HepG2 (cell line): Measurements from ENCODE around the gene CACNA1G. TPM values are rescaled to one million over a fixed set of nuclear protein-coding genes. Genes with fewer than 3 reads are reported as not detected.

ENCODE experiments used
- MAFG ChIP-seq: sonication (generic); formaldehyde crosslinking; IDR thresholded peaks from 2 replicates; pipeline ENCODE4 v1.5.1; 2020; ENCODE audit warnings: mild to moderate bottlenecking, missing genetic modification reagents
- MEIS1 ChIP-seq: sonication (generic); formaldehyde crosslinking; IDR thresholded peaks from 2 replicates; pipeline ENCODE4 v1.9.0; 2021; ENCODE audit warnings: mild to moderate bottlenecking, missing genetic modification reagents, moderate library complexity, borderline replicate concordance
- POLR2A ChIP-seq, 2 experiments: IDR thresholded peaks; 2 replicates each; pipeline ENCODE4 v1.6.1; 2011; ENCODE audit warnings: low read depth in 2 of 2, low read length in 2 of 2, mild to moderate bottlenecking in 1 of 2, moderate library complexity in 1 of 2; ENCODE audit not compliant: insufficient read depth in 1 of 2
- SNAI1 ChIP-seq: sonication (generic); formaldehyde crosslinking; IDR thresholded peaks from 2 replicates; pipeline ENCODE4 v1.5.0; 2020; ENCODE audit warnings: mild to moderate bottlenecking, missing genetic modification reagents, borderline replicate concordance
- ZBTB7B ChIP-seq: sonication (generic); formaldehyde crosslinking; IDR thresholded peaks from 2 replicates; pipeline ENCODE4 v1.4.0; 2020; ENCODE audit warnings: missing genetic modification reagents
- ZNF10 ChIP-seq: sonication (generic); formaldehyde crosslinking; IDR thresholded peaks from 2 replicates; pipeline ENCODE4 v1.4.0; 2020; ENCODE audit warnings: mild to moderate bottlenecking, low read depth, missing genetic modification reagents, borderline replicate concordance
- ZNF274 ChIP-seq: sonication (generic); formaldehyde crosslinking; IDR thresholded peaks from 2 replicates; pipeline ENCODE4 v1.5.1; 2020; ENCODE audit warnings: mild to moderate bottlenecking, missing genetic modification reagents
- ZNF317 ChIP-seq: sonication (generic); formaldehyde crosslinking; IDR thresholded peaks from 2 replicates; pipeline ENCODE4 v1.5.0; 2020; ENCODE audit warnings: mild to moderate bottlenecking, missing genetic modification reagents
- ZNF382 ChIP-seq: sonication (generic); formaldehyde crosslinking; IDR thresholded peaks from 2 replicates; pipeline ENCODE4 v1.5.0; 2020; ENCODE audit warnings: missing genetic modification reagents, mild to moderate bottlenecking, borderline replicate concordance
- ZNF468 ChIP-seq: sonication (generic); formaldehyde crosslinking; IDR thresholded peaks from 2 replicates; pipeline ENCODE4 v1.8.0; 2022; ENCODE audit warnings: mild to moderate bottlenecking, moderate library complexity, missing genetic modification reagents
- ZNF713 ChIP-seq: sonication (generic); formaldehyde crosslinking; IDR thresholded peaks from 2 replicates; pipeline ENCODE4 v1.4.0; 2020; ENCODE audit warnings: mild to moderate bottlenecking, missing genetic modification reagents
- ZNF788 ChIP-seq: sonication (generic); formaldehyde crosslinking; IDR thresholded peaks from 2 replicates; pipeline ENCODE4 v1.5.0; 2020; ENCODE audit warnings: mild to moderate bottlenecking, missing genetic modification reagents, borderline replicate concordance
- ZNF83 ChIP-seq: sonication (generic); formaldehyde crosslinking; IDR thresholded peaks from 2 replicates; pipeline ENCODE4 v1.4.0; 2020; ENCODE audit warnings: missing genetic modification reagents, mild to moderate bottlenecking, borderline replicate concordance
- polyA plus RNA-seq, 8 experiments: library from polyadenylated mRNA; depleted of rRNA in 3 of 8; stranded (reverse) in 7 of 8; unstranded in 1 of 8; fragments of >200 nt; fragmentation: Illumina TruSeq in 4 of 8; extraction: Trizol in 4 of 8; gene quantifications; 2 replicates each; pipeline versions ENCODE4 v1.2.1 to v1.2.3, GENCODE V29; 2011 to 2016; ENCODE audit warnings: low read depth in 4 of 8, missing spikeins in 1 of 8, mixed read lengths in 1 of 8; ENCODE audit not compliant: insufficient read depth in 1 of 8
- total RNA-seq, 5 experiments: library from RNA; depleted of rRNA; stranded (reverse); fragments of >200 nt; fragmentation: Illumina TruSeq; extraction: Trizol; gene quantifications; 2 replicates each; pipeline ENCODE4 v1.2.3, GENCODE V29; 2016; ENCODE audit warnings: low read depth in 1 of 5
- TF ChIP-seq, protein P1 (sequence below): fragments of 450-650 bp; IDR thresholded peaks from 2 replicates; pipeline ENCODE4 v1.6.1; 2017; ENCODE audit warnings: mild to moderate bottlenecking
- TF ChIP-seq, protein P2 (sequence below): sonication (generic); formaldehyde crosslinking; IDR thresholded peaks from 2 replicates; pipeline ENCODE4 v1.5.0; 2020; ENCODE audit warnings: mild to moderate bottlenecking, missing genetic modification reagents, borderline replicate concordance
- TF ChIP-seq, protein P3 (sequence below): fragments of 450-650 bp; IDR thresholded peaks from 2 replicates; pipeline ENCODE4 v1.6.1; 2017
- TF ChIP-seq, protein P4 (sequence below): sonication (generic); formaldehyde crosslinking; IDR thresholded peaks from 2 replicates; pipeline ENCODE4 v1.9.0; 2022; ENCODE audit warnings: low read depth, missing genetic modification reagents
- TF ChIP-seq, protein P5 (sequence below): sonication (generic); formaldehyde crosslinking; IDR thresholded peaks from 2 replicates; pipeline ENCODE4 v1.8.1; 2023; ENCODE audit warnings: mild to moderate bottlenecking, missing genetic modification reagents, borderline replicate concordance

The CACNA1G gene
- total and polyA plus RNA-seq, 2 of the 13 experiments (the other 11 are each of a cell fraction or from before 2014, with no cell fraction given), result 0.02 TPM; not detected in 1

DNA sequence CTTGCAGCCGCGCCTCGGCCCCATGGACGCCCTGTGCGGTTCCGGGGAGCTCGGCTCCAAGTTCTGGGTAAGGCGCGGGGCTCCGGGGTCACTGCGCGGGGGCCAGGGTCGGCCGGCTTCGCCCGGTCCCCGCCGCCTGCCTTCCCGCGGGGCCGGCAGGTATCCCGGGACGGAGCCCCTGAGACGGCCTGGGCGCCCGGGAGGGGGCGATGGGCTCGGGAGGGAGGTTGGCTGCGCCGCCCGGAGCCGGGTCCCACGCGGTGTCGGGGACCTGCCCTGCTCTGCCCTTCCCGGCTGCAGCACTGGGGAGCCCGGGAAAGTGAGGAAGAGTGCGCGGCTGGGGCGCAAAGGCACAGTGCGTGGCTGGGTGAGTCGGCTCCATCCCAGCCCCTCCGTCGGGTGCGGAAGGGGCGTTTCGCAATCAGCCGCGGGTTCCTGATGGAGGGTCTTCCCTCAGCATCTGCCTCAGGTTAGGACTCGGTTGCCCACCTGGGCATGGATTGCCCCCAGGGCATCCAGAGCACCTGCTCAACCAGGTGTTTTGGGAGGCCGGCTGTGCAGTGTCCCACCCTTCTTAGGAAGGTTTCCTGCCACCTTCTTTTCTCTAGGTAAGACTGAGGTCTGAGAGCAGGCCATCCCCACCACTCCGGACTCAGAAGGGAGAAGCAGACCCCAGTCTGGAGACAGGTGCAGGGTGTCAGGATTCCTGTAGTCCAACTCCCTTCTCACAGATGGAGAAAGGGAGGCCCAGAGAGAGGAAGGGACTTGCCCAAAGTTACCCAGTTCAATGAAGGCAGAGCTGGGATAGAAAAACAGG is 74.6 kb downstream of the CACNA1G start (continued):
- TF ChIP-seq, protein P1, sequence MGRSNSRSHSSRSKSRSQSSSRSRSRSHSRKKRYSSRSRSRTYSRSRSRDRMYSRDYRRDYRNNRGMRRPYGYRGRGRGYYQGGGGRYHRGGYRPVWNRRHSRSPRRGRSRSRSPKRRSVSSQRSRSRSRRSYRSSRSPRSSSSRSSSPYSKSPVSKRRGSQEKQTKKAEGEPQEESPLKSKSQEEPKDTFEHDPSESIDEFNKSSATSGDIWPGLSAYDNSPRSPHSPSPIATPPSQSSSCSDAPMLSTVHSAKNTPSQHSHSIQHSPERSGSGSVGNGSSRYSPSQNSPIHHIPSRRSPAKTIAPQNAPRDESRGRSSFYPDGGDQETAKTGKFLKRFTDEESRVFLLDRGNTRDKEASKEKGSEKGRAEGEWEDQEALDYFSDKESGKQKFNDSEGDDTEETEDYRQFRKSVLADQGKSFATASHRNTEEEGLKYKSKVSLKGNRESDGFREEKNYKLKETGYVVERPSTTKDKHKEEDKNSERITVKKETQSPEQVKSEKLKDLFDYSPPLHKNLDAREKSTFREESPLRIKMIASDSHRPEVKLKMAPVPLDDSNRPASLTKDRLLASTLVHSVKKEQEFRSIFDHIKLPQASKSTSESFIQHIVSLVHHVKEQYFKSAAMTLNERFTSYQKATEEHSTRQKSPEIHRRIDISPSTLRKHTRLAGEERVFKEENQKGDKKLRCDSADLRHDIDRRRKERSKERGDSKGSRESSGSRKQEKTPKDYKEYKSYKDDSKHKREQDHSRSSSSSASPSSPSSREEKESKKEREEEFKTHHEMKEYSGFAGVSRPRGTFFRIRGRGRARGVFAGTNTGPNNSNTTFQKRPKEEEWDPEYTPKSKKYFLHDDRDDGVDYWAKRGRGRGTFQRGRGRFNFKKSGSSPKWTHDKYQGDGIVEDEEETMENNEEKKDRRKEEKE, result no peak
- 0 out of 4 replicates have a peak, but pooled peaks of 1 of the 2 experiments have one; percentile 4 for TF ChIP-seq POLR2A (IDR thresholded peaks at IDR 0.05; ENCODE audit: insufficient read depth in 1 of 2, low read depth in 2 of 2, low read length in 2 of 2)
- 0 out of 2 replicates have a peak, but pooled peaks have one; percentile 8 for TF ChIP-seq ZNF274
- TF ChIP-seq ZNF83 (CRISPR knock-in tag), result no peak
- TF ChIP-seq ZNF468 (CRISPR knock-in tag), result peak; percentile 92
- TF ChIP-seq, protein P2, sequence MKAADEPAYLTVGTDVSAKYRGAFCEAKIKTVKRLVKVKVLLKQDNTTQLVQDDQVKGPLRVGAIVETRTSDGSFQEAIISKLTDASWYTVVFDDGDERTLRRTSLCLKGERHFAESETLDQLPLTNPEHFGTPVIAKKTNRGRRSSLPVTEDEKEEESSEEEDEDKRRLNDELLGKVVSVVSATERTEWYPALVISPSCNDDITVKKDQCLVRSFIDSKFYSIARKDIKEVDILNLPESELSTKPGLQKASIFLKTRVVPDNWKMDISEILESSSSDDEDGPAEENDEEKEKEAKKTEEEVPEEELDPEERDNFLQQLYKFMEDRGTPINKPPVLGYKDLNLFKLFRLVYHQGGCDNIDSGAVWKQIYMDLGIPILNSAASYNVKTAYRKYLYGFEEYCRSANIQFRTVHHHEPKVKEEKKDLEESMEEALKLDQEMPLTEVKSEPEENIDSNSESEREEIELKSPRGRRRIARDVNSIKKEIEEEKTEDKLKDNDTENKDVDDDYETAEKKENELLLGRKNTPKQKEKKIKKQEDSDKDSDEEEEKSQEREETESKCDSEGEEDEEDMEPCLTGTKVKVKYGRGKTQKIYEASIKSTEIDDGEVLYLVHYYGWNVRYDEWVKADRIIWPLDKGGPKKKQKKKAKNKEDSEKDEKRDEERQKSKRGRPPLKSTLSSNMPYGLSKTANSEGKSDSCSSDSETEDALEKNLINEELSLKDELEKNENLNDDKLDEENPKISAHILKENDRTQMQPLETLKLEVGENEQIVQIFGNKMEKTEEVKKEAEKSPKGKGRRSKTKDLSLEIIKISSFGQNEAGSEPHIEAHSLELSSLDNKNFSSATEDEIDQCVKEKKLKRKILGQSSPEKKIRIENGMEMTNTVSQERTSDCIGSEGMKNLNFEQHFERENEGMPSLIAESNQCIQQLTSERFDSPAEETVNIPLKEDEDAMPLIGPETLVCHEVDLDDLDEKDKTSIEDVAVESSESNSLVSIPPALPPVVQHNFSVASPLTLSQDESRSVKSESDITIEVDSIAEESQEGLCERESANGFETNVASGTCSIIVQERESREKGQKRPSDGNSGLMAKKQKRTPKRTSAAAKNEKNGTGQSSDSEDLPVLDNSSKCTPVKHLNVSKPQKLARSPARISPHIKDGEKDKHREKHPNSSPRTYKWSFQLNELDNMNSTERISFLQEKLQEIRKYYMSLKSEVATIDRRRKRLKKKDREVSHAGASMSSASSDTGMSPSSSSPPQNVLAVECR (CRISPR knock-in tag), result peak; percentile 67; the same call in 1 of the 2 replicates
- TF ChIP-seq SNAI1, result no peak
- TF ChIP-seq ZBTB7B (CRISPR knock-in tag), result peak; percentile 60; the same call in 1 of the 2 replicates
- no peak for TF ChIP-seq ZNF788 (CRISPR knock-in tag)
- TF ChIP-seq, protein P3, sequence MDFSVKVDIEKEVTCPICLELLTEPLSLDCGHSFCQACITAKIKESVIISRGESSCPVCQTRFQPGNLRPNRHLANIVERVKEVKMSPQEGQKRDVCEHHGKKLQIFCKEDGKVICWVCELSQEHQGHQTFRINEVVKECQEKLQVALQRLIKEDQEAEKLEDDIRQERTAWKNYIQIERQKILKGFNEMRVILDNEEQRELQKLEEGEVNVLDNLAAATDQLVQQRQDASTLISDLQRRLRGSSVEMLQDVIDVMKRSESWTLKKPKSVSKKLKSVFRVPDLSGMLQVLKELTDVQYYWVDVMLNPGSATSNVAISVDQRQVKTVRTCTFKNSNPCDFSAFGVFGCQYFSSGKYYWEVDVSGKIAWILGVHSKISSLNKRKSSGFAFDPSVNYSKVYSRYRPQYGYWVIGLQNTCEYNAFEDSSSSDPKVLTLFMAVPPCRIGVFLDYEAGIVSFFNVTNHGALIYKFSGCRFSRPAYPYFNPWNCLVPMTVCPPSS, result no peak
- no peak for TF ChIP-seq ZNF382 (CRISPR knock-in tag)
- TF ChIP-seq MEIS1 (CRISPR knock-in tag), result peak; percentile 37; the same call in 1 of the 2 replicates
- TF ChIP-seq, protein P4, sequence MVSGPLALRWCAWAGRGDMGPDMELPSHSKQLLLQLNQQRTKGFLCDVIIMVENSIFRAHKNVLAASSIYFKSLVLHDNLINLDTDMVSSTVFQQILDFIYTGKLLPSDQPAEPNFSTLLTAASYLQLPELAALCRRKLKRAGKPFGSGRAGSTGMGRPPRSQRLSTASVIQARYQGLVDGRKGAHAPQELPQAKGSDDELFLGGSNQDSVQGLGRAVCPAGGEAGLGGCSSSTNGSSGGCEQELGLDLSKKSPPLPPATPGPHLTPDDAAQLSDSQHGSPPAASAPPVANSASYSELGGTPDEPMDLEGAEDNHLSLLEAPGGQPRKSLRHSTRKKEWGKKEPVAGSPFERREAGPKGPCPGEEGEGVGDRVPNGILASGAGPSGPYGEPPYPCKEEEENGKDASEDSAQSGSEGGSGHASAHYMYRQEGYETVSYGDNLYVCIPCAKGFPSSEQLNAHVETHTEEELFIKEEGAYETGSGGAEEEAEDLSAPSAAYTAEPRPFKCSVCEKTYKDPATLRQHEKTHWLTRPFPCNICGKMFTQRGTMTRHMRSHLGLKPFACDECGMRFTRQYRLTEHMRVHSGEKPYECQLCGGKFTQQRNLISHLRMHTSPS (CRISPR knock-in tag), result no peak
- TF ChIP-seq, protein P5, sequence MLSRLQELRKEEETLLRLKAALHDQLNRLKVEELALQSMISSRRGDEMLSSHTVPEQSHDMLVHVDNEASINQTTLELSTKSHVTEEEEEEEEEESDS (CRISPR knock-in tag), result no peak
- TF ChIP-seq ZNF713 (CRISPR knock-in tag), result no peak
- TF ChIP-seq MAFG, result no peak
- no peak for TF ChIP-seq ZNF317 (CRISPR knock-in tag)
- no peak for TF ChIP-seq ZNF10 (CRISPR knock-in tag)
